CMK (cell line): ENCODE measurements around the gene DAGLB.

Experiments used
- DNase-seq: peaks from one replicate; pipeline ENCODE4 v3.0.0-alpha.2; 2010; ENCODE audit warnings: low read depth

The DAGLB gene

DNA sequence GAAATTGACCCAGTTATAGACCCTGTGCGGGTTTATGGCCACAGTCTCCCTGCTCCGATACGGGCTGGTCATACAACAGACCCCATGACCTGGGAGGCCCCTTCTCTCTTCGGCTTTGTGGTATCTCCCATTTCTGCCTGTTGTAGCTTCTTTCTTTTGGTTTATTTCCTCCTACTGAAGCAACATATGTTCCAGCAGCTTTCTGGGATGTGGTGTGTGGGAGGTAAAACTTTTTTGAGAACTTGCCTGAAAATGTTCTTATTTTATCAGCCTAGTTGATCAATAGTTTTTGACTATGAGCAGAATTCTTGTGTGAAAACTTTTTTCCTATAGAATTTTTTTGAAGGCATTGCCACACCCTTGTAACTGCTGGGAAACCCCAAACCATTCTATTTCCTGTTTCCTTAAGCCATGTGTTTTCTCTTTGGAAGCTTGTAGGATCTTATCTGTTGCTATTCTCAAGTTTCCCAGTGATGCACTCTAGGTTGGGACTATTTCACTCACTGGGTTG, 80.0 kb downstream of the DAGLB start:
- no peak for DNase-seq

DNA sequence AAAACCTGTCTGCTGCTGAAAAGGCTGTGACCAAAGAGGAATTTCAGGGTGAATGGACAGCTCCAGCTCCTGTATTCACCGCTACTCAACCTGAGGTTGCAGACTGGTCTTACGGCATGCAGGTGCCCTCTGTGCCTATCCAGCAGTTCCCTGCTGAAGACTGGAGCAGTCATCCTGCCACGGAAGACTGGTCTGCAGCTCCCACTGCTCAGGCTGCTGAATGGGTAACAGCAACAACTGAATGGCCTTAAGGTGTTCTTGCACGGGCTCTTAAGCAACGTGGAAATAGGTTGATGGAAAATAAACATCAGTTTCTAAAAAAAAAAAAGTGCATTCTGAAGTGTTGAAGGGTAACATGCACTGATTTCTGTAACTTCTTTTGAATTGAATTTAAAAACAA, 82.3 kb downstream of the DAGLB start:
- no peak for DNase-seq

DNA sequence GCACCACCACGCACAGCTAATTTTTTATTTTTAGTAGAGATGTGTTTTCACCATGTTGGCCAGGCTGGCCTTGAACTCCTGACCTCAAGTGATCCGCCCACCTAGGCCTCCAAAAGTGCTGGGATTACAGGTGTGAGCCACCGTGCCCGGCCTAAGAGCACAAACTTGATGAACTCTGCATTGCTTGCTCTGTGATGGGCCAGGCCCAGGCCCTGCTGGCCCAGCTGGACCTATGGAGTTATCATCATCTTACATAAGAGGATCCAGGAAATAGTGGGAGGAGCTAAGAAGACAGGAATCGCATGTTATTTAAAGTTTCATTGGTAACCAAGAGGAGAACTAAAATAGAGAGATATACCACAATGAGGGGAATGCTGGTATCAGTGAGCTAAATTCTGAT, 86.9 kb downstream of the DAGLB start:
- DNase-seq: no peak

DNA sequence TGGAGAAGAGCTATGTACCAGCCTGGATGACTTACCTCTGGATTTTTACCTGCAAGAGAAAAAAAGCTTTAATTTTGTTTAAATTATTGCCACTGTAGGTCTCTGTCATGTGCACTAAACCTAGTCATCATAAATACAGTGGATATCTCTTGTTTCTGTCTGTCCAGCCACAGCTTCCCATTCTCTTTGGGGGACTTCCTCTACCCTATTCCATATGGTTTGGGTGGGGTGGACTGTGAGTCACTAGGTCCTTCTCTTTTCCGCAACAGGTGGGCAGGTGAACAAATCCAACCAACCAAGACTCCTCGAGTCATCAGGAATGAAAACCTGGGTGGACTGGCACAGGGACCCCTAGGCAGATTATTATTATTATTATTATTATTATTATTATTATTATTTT, 88.0 kb downstream of the DAGLB start:
- no peak for DNase-seq
